B cell (primary cell): ENCODE results near the gene SDSL. TPM values are rescaled to one million over a fixed set of nuclear protein-coding genes. Genes with fewer than 3 reads are reported as not detected.

ENCODE experiments used
- ATAC-seq: fragments of 200-7000 bp; cut with Tn5 transposase; one replicate; pipeline ENCODE4 v1.10.0; 2021; ENCODE audit warnings: low read depth, mild to moderate bottlenecking, moderate number of reproducible peaks, moderate library complexity
- CTCF ChIA-PET: fragments of 350-600 bp; sonication (Branson Sonifier 250); formaldehyde crosslinking; loops from one replicate; lab custom pipeline; 2021; ENCODE audit warnings: antibody characterized with exemption, inconsistent platforms; lab: Charles Lee
- POLR2A ChIA-PET: fragments of 350-600 bp; sonication (Branson Sonifier 250); formaldehyde crosslinking; loops from one replicate; lab custom pipeline; 2021; ENCODE audit warnings: antibody characterized with exemption; lab: Charles Lee
- DNase-seq: peaks from one replicate; pipeline ENCODE4 v3.0.0; 2013
- H2AFZ ChIP-seq: 2 replicates; pipeline ENCODE4 v1.6.1; 2012; ENCODE audit warnings: mild to moderate bottlenecking, low read depth, low read length; ENCODE audit not compliant: insufficient read depth, poor library complexity, severe bottlenecking
- H3K27ac ChIP-seq, 2 donors: 1 replicate in 1 of 2; 2 replicates in 1 of 2; pipeline ENCODE4 v1.5.1; 2012 to 2013; ENCODE audit warnings: low read length in 2 of 2, mild to moderate bottlenecking in 2 of 2, moderate library complexity in 1 of 2
- H3K27me3 ChIP-seq, 4 experiments: fragments of 200-600 bp in 1 of 4; sonication (generic) in 1 of 4; replicated peaks in 1 of 4; 1 replicate in 2 of 4; 2 replicates in 2 of 4; pipeline versions ENCODE4 v1.6.1 to v1.7.0; 2013 to 2016; ENCODE audit warnings: low read length in 3 of 4, mild to moderate bottlenecking in 2 of 4, mixed read lengths in 1 of 4, moderate library complexity in 1 of 4; ENCODE audit not compliant: insufficient read depth in 4 of 4, control insufficient read depth in 3 of 4; ENCODE audit errors: control extremely low read depth in 1 of 4
- H3K36me3 ChIP-seq, 2 experiments: replicated peaks in 1 of 2; 1 replicate in 1 of 2; 2 replicates in 1 of 2; pipeline versions ENCODE4 v1.6.1 to v1.7.1; 2013; ENCODE audit warnings: low read length in 1 of 2; ENCODE audit not compliant: insufficient read depth in 2 of 2, control insufficient read depth in 1 of 2; ENCODE audit errors: control extremely low read depth in 1 of 2, extremely low read depth in 1 of 2
- H3K4me1 ChIP-seq, 2 donors: fragments of 200-600 bp in 1 of 2; sonication (generic) in 1 of 2; 1 replicate in 1 of 2; 2 replicates in 1 of 2; pipeline versions ENCODE4 v1.5.1 to v1.6.1; 2013 to 2017; ENCODE audit warnings: low read length in 2 of 2; ENCODE audit not compliant: control insufficient read depth in 2 of 2, insufficient read depth in 2 of 2
- H3K4me2 ChIP-seq: replicated peaks from 2 replicates; pipeline ENCODE3; 2012; ENCODE audit warnings: mild to moderate bottlenecking, low read depth, low read length; ENCODE audit not compliant: poor library complexity, severe bottlenecking
- H3K4me3 ChIP-seq, 5 experiments: fragments of 200-600 bp in 1 of 5; sonication (generic) in 1 of 5; 1 replicate in 3 of 5; 2 replicates in 2 of 5; pipeline versions ENCODE4 v1.5.1 to v1.7.0; 2011 to 2016; ENCODE audit warnings: low read length in 4 of 5, mild to moderate bottlenecking in 4 of 5, low read depth in 2 of 5, control low read depth in 1 of 5, moderate library complexity in 1 of 5; ENCODE audit not compliant: insufficient read depth in 1 of 5; ENCODE audit errors: control extremely low read depth in 1 of 5, extremely low read depth in 1 of 5
- H3K79me2 ChIP-seq: fragments of 200-600 bp; sonication (generic); one replicate; pipeline ENCODE4 v1.6.0; 2016; ENCODE audit warnings: low read length; ENCODE audit not compliant: control insufficient read depth, insufficient read depth
- H3K9ac ChIP-seq: fragments of 200-600 bp; sonication (generic); 2 replicates; pipeline ENCODE4 v1.6.1; 2017; ENCODE audit warnings: mild to moderate bottlenecking, low read length, moderate library complexity
- H3K9me3 ChIP-seq, 3 donors: one replicate each; pipeline versions ENCODE4 v1.6.1 to v1.7.1; 2013; ENCODE audit warnings: low read length in 2 of 3; ENCODE audit not compliant: control insufficient read depth in 2 of 3, insufficient read depth in 1 of 3; ENCODE audit errors: control extremely low read depth in 1 of 3
- H4K20me1 ChIP-seq: 2 replicates; pipeline ENCODE4 v1.6.0; 2012; ENCODE audit warnings: mild to moderate bottlenecking, low read length; ENCODE audit not compliant: insufficient read depth, control insufficient read depth, poor library complexity, severe bottlenecking
- H3K27ac Mint-ChIP-seq: one replicate; pipeline ENCODE4 v1.8.0; 2021; ENCODE audit warnings: mixed read lengths
- H3K27me3 Mint-ChIP-seq: one replicate; pipeline ENCODE4 v1.8.0; 2021; ENCODE audit warnings: mixed read lengths
- H3K4me1 Mint-ChIP-seq: one replicate; pipeline ENCODE4 v1.8.0; 2021; ENCODE audit warnings: mixed read lengths
- H3K4me3 Mint-ChIP-seq: one replicate; pipeline ENCODE4 v1.8.0; 2021; ENCODE audit warnings: mixed read lengths
- H3K9me3 Mint-ChIP-seq: one replicate; pipeline ENCODE4 v1.8.0; 2022; ENCODE audit warnings: mixed read lengths; ENCODE audit not compliant: insufficient read depth
- EZH2 ChIP-seq: IDR thresholded peaks from 2 replicates; pipeline ENCODE4 v1.6.1; 2012; ENCODE audit warnings: borderline replicate concordance, low read depth, mild to moderate bottlenecking, moderate library complexity, low read length; ENCODE audit not compliant: insufficient read depth, poor library complexity, severe bottlenecking
- WGBS: methylation state at CpG from one replicate; pipeline ENCODE4 v1.1.5; 2013; ENCODE audit warnings: missing lambda C conversion rate; ENCODE audit not compliant: insufficient coverage; 5-methylcytosine and 5-hydroxymethylcytosine counted together
- intact Hi-C: fragments of 100-400 bp; cut with micrococcal nuclease; formaldehyde crosslinking; loops from one replicate; pipeline ENCODE4 v1.10.0; 2022
- polyA plus RNA-seq: library from polyadenylated mRNA; depleted of rRNA; stranded (reverse); fragments of >200 nt; gene quantifications from 2 replicates; pipeline ENCODE4 v1.2.3, GENCODE V29; 2012
- total RNA-seq, 2 donors: library from RNA; stranded (reverse); fragments of 120-200 nt in 1 of 2; gene quantifications; 1 replicate in 1 of 2; 2 replicates in 1 of 2; pipeline versions ENCODE4 v1.2.3 to v1.2.4, GENCODE V29; 2013 to 2022
- TF ChIP-seq, protein P1 (sequence below): fragments of 200-600 bp; IDR thresholded peaks from one replicate; pipeline ENCODE4 v1.8.0; 2022; ENCODE audit warnings: antibody characterized with exemption, mild to moderate bottlenecking

SDSL gene
- total and polyA plus RNA-seq, 2 donors (not counting 1 experiment from before 2014, with no cell fraction given), result 0.15 to 0.64 TPM

DNA sequence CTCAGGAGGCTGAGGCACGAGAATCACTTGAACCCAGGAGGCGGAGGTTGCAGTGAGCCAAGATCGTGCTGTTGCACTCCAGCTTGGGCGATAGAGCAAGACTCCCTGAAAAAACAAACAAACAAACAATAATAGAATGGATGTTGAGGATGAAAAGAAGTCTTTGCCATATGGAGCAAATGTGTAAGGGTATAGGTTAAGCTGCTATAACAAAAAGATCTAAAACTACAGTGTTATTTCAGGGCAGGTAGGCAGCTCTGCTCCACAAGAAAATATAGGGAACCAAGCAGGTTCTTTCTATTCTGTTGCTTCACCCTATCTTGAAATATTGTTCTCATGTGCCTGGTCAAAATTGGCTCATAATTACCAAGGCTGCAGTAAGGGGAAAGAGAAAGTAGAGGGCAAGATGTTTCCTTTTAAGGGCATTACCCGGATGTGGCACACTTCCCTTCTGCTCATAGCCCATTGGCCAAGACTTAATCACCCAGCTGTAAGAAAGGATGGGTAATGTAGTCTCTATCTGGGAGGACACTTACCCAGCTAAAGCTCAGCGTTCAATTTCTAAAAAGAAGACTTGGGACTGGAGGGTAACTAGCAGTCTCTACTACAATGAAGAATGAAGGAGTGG, 23.5 kb downstream of the SDSL start:
- Histone ChIP-seq H3K9me3 (peaks cover 0 to 19% (median 0%) of the 10 kb centered on the region in 3 donors), H3K27ac (no peak overlapping the region), H3K79me2 (no peaks in the 10 kb centered on the region), H3K9ac (no peak overlapping the region), H3K36me3 (no peaks in the 10 kb centered on the region), H3K4me2 (no peak overlapping the region), H4K20me1 (no peaks in the 10 kb centered on the region), H3K4me3 (no peak overlapping the region), H3K4me1 (no peaks in the 10 kb centered on the region), H3K27me3 (peaks cover 0 to 20% (median 5%) of the 10 kb centered on the region in 4 experiments), H2AFZ (no peak overlapping the region)
- H3K4me3 Mint-ChIP-seq, result no peak overlapping the region
- intact Hi-C loops, result no loop called here
- TF ChIP-seq, protein P1, sequence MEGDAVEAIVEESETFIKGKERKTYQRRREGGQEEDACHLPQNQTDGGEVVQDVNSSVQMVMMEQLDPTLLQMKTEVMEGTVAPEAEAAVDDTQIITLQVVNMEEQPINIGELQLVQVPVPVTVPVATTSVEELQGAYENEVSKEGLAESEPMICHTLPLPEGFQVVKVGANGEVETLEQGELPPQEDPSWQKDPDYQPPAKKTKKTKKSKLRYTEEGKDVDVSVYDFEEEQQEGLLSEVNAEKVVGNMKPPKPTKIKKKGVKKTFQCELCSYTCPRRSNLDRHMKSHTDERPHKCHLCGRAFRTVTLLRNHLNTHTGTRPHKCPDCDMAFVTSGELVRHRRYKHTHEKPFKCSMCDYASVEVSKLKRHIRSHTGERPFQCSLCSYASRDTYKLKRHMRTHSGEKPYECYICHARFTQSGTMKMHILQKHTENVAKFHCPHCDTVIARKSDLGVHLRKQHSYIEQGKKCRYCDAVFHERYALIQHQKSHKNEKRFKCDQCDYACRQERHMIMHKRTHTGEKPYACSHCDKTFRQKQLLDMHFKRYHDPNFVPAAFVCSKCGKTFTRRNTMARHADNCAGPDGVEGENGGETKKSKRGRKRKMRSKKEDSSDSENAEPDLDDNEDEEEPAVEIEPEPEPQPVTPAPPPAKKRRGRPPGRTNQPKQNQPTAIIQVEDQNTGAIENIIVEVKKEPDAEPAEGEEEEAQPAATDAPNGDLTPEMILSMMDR, result no peak
- no peak for TF ChIP-seq EZH2
- H3K27me3 Mint-ChIP-seq, result peaks cover 39% of the 10 kb centered on the region
- H3K4me1 Mint-ChIP-seq, result no peaks in the 10 kb centered on the region
- 100% methylated on average over 1 of the region's 6 CpGs for WGBS
- no peak overlapping the region for H3K27ac Mint-ChIP-seq
- CTCF ChIA-PET, result interaction anchor here (0.7 kb wide), 1 partner anchor 16 kb away, joined by 3 read pairs; no protein-coding TSS in a partner anchor
- POLR2A ChIA-PET, result no interaction called here
- no peak for DNase-seq
- ATAC-seq, result no peak
- no peaks in the 10 kb centered on the region for H3K9me3 Mint-ChIP-seq

DNA sequence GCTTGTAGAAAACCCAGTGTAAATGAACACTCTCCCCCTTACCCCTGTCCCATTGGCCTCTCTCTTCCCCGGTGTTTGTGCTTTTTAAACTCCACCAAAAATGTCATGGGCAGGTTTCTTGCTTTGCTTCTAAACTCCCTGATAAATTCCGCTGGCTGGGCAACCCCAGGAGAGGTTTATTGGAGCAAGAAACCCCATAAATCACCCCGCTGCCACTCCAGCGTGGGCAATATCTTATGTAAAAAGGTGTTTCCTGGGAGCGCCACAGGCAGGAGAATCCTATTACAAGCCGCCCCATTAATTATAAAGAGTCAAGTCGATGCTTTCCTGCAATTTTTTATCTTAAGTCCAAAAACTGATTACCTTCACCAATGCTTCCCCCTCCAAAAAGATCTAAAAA, 26.7 kb downstream of the SDSL start:
- Mint-ChIP-seq H3K27ac (no peak overlapping the region), H3K9me3 (no peaks in the 10 kb centered on the region), H3K27me3 (peaks cover 26% of the 10 kb centered on the region), H3K4me3 (no peak overlapping the region), H3K4me1 (no peaks in the 10 kb centered on the region)
- Histone ChIP-seq H3K4me1 (no peaks in the 10 kb centered on the region), H3K4me3 (no peak overlapping the region), H4K20me1 (no peaks in the 10 kb centered on the region), H3K27me3 (peaks cover 0 to 15% (median 3%) of the 10 kb centered on the region in 4 experiments), H3K79me2 (no peaks in the 10 kb centered on the region), H2AFZ (no peak overlapping the region), H3K36me3 (no peaks in the 10 kb centered on the region), H3K9me3 (peaks cover 0 to 16% (median 0%) of the 10 kb centered on the region in 3 donors), H3K9ac (no peak overlapping the region), H3K4me2 (no peak overlapping the region), H3K27ac (no peak overlapping the region)
- ATAC-seq (no peak), DNase-seq (no peak)
- TF ChIP-seq EZH2, result no peak
- TF ChIP-seq, protein P1, result no peak
- WGBS, result 50% methylated on average over 1 of the region's 7 CpGs
- ChIA-PET POLR2A (no interaction called here), CTCF (no interaction called here)
- intact Hi-C loops, result no loop called here
